Forelimb muscle (tissue), 1 donor: ENCODE results near the gene RAD9A. TPM values are rescaled to one million over a fixed set of nuclear protein-coding genes. Genes with fewer than 3 reads are reported as not detected.

ENCODE experiments used
- DNase-seq: peaks from one replicate; pipeline ENCODE4 v3.0.0-alpha.2; 2013; ENCODE audit warnings: low read depth
- polyA plus RNA-seq: library from polyadenylated mRNA; unstranded; fragments of 120-200 nt; gene quantifications from one replicate; pipeline ENCODE4 v1.2.1, GENCODE V29; 2013; ENCODE audit not compliant: insufficient read length

RAD9A gene
- polyA plus RNA-seq, 1 donor, result 8.2 TPM

GRCh38 chr11:67439321-67440228 is 47.8 kb downstream of the RAD9A start:
- no peak for DNase-seq

DNA sequence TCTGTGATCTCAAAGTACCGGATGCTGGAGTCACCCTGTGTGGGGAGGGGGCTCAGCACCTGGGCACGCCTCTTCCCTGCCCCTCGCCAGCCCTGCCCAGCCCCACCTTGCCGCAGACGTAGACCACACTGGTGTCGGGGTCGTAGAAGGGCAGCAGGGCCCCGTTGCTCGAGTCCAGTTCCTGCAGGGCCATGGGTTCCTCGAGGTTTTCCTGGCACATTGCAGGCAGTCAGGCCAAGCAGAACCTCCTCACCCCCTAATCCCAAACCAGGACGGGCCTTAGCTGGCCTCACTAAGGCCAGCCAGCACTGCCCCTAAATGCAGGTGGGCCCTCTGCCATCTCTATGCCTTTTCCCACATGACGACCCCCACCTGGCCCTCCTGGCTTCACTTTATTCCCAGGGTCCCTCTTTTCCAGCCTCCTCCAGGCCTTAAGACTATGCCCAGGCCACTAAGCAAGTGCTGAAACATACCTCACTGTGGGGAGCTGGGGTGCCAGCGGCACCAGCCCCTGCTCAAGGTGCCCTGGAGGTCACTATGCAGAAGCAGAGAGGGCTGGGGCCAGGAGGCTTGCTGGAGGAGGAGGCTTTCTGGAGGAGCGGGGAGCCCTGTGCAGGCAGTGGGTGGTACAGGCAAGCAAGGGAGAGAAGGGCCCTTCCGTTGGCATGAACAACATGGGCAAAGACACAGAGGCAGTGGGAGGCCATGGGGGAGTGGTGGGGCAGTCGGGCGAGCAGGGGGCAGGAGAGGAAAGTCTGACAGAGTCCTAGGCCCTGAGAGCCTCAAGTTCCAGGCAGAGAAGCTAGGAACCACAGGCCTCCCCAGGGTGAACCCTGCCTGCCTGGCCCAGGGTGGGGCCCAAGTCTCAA is 48.7 kb downstream of the RAD9A start:
- DNase-seq, result no peak

DNA sequence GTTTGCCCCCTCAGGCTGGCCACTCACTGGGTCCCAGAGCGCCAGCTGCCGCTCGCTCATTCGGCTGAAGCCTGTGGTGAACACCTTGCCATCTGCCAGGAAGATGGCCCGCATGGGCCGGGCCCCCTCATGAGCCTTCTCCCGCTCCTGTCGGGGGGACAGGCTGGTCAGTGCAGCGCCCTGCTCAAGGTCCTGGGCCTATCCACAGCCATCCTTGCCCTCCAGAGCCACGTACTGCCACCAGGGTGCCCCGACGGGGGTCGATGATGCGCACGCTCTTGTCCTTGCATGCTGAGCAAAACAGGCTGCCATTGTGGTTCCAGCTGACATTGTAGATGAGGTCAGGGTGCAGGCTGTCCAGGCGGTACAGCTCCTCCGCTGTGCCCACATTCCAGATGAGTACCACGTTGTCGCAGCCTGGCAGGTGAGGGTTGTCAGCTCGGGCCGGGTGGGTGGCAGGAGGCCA is 49.3 kb downstream of the RAD9A start:
- DNase-seq, result no peak

- no peak for DNase-seq
Observed at GRCh38 chr11:67441731-67442351, 50.1 kb downstream of the RAD9A start.

GRCh38 chr11:67442504-67443404 is 51.0 kb downstream of the RAD9A start:
- DNase-seq, result no peak

DNA sequence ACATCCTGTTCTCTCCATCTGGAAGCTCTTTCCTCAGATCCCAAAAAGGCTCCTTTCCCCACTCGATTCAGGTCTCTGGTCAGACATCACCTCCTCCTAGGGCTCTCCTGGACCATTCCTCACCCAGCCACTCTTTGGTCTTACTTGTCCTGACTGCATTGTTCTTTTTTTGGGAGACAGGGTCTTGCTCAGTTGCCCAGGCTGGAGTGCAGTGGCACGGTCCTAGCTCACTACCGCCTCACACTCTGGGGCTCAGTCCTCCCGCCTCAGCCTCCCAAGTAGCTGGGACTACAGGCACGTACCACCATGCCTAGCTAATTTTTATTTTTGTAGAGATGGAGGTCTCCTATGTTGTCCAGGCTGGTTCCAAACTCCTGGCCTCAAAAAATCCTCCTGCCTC is 53.7 kb downstream of the RAD9A start:
- no peak for DNase-seq

Other genes with a start within 250 kb of the RAD9A start
- 45.9 TPM for gene GRK2, start 125.5 kb upstream of the RAD9A start, polyA plus RNA-seq
- gene ANKRD13D, start 102.7 kb upstream of the RAD9A start, polyA plus RNA-seq, result 29.3 TPM
- gene SSH3, start 88.5 kb upstream of the RAD9A start, polyA plus RNA-seq, result 17.6 TPM
- gene POLD4, start 38.4 kb upstream of the RAD9A start, polyA plus RNA-seq, result 31.9 TPM
- gene CLCF1, start 18.4 kb upstream of the RAD9A start, polyA plus RNA-seq, result 3.6 TPM
- gene PPP1CA, start 9.9 kb downstream of the RAD9A start, polyA plus RNA-seq, result 123 TPM
- gene TBC1D10C, start 12.1 kb downstream of the RAD9A start, polyA plus RNA-seq, result 6.6 TPM
- gene CARNS1, start 23.7 kb downstream of the RAD9A start, polyA plus RNA-seq, result 73.3 TPM
- gene RPS6KB2, start 36.5 kb downstream of the RAD9A start, polyA plus RNA-seq, result 32.0 TPM
- gene PTPRCAP, start 45.7 kb downstream of the RAD9A start, polyA plus RNA-seq, result 1.1 TPM
- gene CORO1B, start 51.5 kb downstream of the RAD9A start, polyA plus RNA-seq, result 26.2 TPM
- not detected for gene GPR152, start 60.7 kb downstream of the RAD9A start, polyA plus RNA-seq
- 1.1 TPM for gene CABP4, start 63.4 kb downstream of the RAD9A start, polyA plus RNA-seq
- 53.4 TPM for gene TMEM134, start 77.3 kb downstream of the RAD9A start, polyA plus RNA-seq
- gene AIP, start 91.0 kb downstream of the RAD9A start, polyA plus RNA-seq, result 42.0 TPM
- 6.3 TPM for gene PITPNM1, start 113.4 kb downstream of the RAD9A start, polyA plus RNA-seq
- 16.2 TPM for gene CDK2AP2, start 116.2 kb downstream of the RAD9A start, polyA plus RNA-seq
- gene CABP2, start 131.5 kb downstream of the RAD9A start, polyA plus RNA-seq, result not detected
- 200 TPM for gene GSTP1, start 191.8 kb downstream of the RAD9A start, polyA plus RNA-seq
- gene NDUFV1, start 214.9 kb downstream of the RAD9A start, polyA plus RNA-seq, result 151 TPM
- 3.7 TPM for gene NUDT8, start 238.0 kb downstream of the RAD9A start, polyA plus RNA-seq
- gene TBX10, start 247.8 kb downstream of the RAD9A start, polyA plus RNA-seq, result not detected